Neural progenitor cell (in vitro differentiated cells): ENCODE results near the gene DENND5A. TPM values are rescaled to one million over a fixed set of nuclear protein-coding genes. Genes with fewer than 3 reads are reported as not detected.

Source experiments
- DNase-seq: peaks from one replicate; pipeline ENCODE4 v3.0.0-alpha.2; 2016; ENCODE audit warnings: low spot score
- H2AFZ ChIP-seq: fragments of 200-600 bp; sonication (generic); replicated peaks from 2 replicates; pipeline ENCODE4 v1.6.1; 2016; ENCODE audit warnings: antibody characterized with exemption
- H3F3A ChIP-seq: fragments of 200-600 bp; sonication (generic); 2 replicates; pipeline ENCODE4 v1.6.1; 2016; ENCODE audit warnings: antibody characterized with exemption, low read depth
- H3K27ac ChIP-seq: fragments of 200-600 bp; sonication (generic); 2 replicates; pipeline ENCODE4 v1.5.1; 2016; ENCODE audit warnings: mild to moderate bottlenecking
- H3K27me3 ChIP-seq: fragments of 200-600 bp; sonication (generic); 2 replicates; pipeline ENCODE4 v1.6.1; 2016; ENCODE audit warnings: mild to moderate bottlenecking, moderate library complexity
- H3K36me3 ChIP-seq: fragments of 200-600 bp; sonication (generic); 2 replicates; pipeline ENCODE4 v1.5.1; 2016
- H3K4me1 ChIP-seq: fragments of 200-600 bp; sonication (generic); 2 replicates; pipeline ENCODE4 v1.6.1; 2016; ENCODE audit warnings: mixed run types
- H3K4me2 ChIP-seq: fragments of 200-600 bp; sonication (generic); 2 replicates; pipeline ENCODE4 v1.6.1; 2016
- H3K4me3 ChIP-seq: fragments of 200-600 bp; sonication (generic); 2 replicates; pipeline ENCODE4 v1.5.1; 2016
- H3K79me2 ChIP-seq: fragments of 200-600 bp; sonication (generic); 2 replicates; pipeline ENCODE4 v1.6.1; 2016; ENCODE audit warnings: low read depth
- H3K9ac ChIP-seq: fragments of 200-600 bp; sonication (generic); 2 replicates; pipeline ENCODE4 v1.6.1; 2016
- H3K9me3 ChIP-seq: fragments of 200-600 bp; sonication (generic); 2 replicates; pipeline ENCODE4 v1.5.1; 2016; ENCODE audit warnings: low read depth
- H4K20me1 ChIP-seq: fragments of 200-600 bp; sonication (generic); 2 replicates; pipeline ENCODE4 v1.6.1; 2016; ENCODE audit warnings: low read depth
- H3K27ac Mint-ChIP-seq: 3 replicates; pipeline ENCODE4 v1.8.0; 2021; ENCODE audit warnings: mixed read lengths
- H3K27me3 Mint-ChIP-seq: 2 replicates; pipeline ENCODE4 v1.8.0; 2022; ENCODE audit warnings: low read depth, mild to moderate bottlenecking, inconsistent platforms, moderate library complexity, mixed read lengths; ENCODE audit not compliant: insufficient read depth
- H3K36me3 Mint-ChIP-seq: 3 replicates; pipeline ENCODE4 v1.8.0; 2021; ENCODE audit warnings: mixed read lengths
- H3K4me1 Mint-ChIP-seq: 3 replicates; pipeline ENCODE4 v1.8.0; 2021; ENCODE audit warnings: mixed read lengths
- H3K4me3 Mint-ChIP-seq: 3 replicates; pipeline ENCODE4 v1.8.0; 2021; ENCODE audit warnings: mild to moderate bottlenecking, moderate library complexity, mixed read lengths
- H3K9me3 Mint-ChIP-seq: 3 replicates; pipeline ENCODE4 v1.8.0; 2020; ENCODE audit warnings: mixed read lengths
- CTCF ChIP-seq: fragments of 200-600 bp; sonication (generic); IDR thresholded peaks from 2 replicates; pipeline ENCODE4 v1.5.1; 2017; ENCODE audit warnings: antibody characterized with exemption, mild to moderate bottlenecking
- EZH2 ChIP-seq: fragments of 200-600 bp; sonication (generic); IDR thresholded peaks from 2 replicates; pipeline ENCODE4 v1.6.1; 2017; ENCODE audit warnings: antibody characterized with exemption, mild to moderate bottlenecking, moderate library complexity
- EZH2phosphoT487 ChIP-seq: fragments of 200-600 bp; sonication (generic); IDR thresholded peaks from 2 replicates; pipeline ENCODE4 v1.6.1; 2017; ENCODE audit warnings: antibody characterized with exemption
- total RNA-seq: library from RNA; depleted of rRNA; stranded (reverse); fragments of >200 nt; gene quantifications from 2 replicates; pipeline ENCODE4 v1.2.3, GENCODE V29; 2015; ENCODE audit warnings: low replicate concordance

DENND5A gene
- total RNA-seq = 134 and 142 TPM in 2 replicates

DNA sequence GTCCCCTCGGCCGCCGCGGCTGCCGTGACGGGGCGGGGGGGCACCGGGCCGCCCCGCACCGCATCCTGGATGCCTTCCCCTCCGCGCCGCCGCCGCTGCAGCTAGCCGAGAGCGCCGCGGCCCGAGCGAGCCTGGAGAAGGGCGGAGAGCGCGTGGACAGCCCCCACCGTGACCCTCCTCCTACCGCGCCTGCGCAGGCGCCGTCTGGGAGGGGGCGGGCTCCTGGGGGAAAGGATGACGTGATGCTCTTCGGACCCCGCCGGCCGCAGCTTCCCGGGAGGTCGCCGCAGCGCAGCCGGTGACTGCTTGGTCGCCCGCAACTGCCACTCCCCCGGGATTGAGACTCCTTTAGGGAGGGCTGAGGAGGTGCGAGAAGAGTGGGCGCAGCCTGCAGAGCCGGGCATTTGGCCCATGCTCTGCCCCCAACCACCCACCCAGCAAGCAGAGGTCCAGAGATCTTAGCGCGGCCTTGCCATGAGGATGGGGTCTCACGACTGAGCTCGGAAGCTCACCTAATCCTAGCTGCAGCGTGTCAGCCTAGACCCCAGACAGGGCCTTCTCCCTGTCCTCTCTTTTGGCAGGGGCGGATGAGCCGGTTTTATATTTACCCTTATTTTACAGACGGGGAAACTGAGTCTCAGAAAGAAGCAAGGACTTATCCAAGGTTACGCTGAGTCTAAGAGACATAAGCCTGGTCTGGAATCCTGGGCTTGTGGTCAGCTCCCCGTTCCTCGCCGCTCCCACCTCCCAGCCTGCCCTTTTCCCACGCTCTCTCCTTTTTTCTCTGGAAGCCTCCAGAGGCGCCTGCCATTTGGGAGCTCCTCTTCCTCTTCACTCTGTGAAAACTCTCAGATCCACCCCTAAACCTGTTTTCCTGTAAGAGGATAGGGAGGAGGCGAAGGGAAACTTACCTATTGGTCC lies at the start of gene DENND5A:
TSS of gene DENND5A (minus strand) at position 140 of the 921 bp plus-strand sequence. CDS start 281 bp downstream, outside the sequence.
- H3K9ac ChIP-seq = peak within 1 kb of the TSS; percentile 85
- H3K4me2 ChIP-seq = peak within 1 kb of the TSS; percentile 94
- no peaks in the 10 kb centered on the region for H3K36me3 ChIP-seq
- H3K9me3 Mint-ChIP-seq = no peaks in the 10 kb centered on the region
- H3K36me3 Mint-ChIP-seq = peaks cover 11% of the 10 kb centered on the region
- H2AFZ ChIP-seq = peak within 1 kb of the TSS; percentile 66
- H3K27ac ChIP-seq = peak within 1 kb of the TSS; percentile 80
- H3K4me1 ChIP-seq = no peaks in the 10 kb centered on the region
- H3F3A ChIP-seq = peaks cover 24% of the 10 kb centered on the region
- no peak for TF ChIP-seq EZH2phosphoT487
- no peak for TF ChIP-seq CTCF
- TF ChIP-seq EZH2 = no peak
- H3K4me3 Mint-ChIP-seq = peak within 1 kb of the TSS; percentile 96
- H4K20me1 ChIP-seq = peaks cover 14% of the 10 kb centered on the region
- H3K79me2 ChIP-seq = peaks cover 43% of the 10 kb centered on the region
- H3K27me3 ChIP-seq = no peaks in the 10 kb centered on the region
- peak within 1 kb of the TSS; percentile 82 for H3K27ac Mint-ChIP-seq
- peaks cover 3% of the 10 kb centered on the region for H3K27me3 Mint-ChIP-seq
- peak; percentile 96 for DNase-seq
- H3K9me3 ChIP-seq = no peaks in the 10 kb centered on the region
- peaks cover 35% of the 10 kb centered on the region for H3K4me1 Mint-ChIP-seq
- peak within 1 kb of the TSS; percentile 85 for H3K4me3 ChIP-seq

DNA sequence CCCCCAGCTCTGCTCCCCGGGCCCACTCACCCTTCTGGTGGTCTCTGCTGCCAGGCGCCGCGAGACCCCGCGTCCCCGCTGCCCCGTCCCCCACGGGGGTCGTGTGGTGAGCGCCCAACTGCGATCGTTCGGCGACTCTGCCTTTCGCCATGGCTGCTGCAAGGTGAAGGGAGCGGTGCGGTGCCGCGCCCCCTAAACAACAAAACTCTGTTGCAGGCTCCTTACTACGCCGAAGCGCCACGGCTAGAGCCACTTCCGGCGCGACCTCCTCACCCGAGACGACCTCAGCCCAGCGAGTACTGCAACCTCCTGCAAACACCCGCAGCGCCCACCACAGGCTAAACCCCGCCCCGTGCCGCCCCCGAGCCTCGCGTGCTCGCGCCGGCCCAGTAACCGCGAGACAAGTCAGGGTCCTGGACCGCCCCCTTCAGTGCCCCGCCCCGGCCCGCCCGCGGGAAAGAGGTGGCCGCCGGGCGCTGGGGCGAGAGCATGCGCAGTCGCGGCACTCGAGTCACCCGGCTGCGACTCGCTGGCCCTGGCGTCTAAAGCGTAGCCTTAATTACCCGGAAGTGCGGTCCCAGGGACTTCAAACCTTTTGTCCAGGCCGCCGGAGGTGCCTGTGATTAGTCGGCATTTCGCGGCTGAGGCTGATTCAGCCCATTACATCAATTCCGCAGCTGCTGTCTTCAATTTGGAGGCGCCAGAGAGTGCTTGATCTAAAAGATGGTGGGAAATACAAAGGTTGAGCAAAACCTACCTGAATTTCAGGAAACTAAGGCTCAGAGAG lies 49.3 kb upstream of the DENND5A start, which contains the start of gene TMEM41B:
TSS of gene TMEM41B (minus strand) at position 303 of the 787 bp plus-strand sequence. CDS start at position 151, 152 bp downstream.
- Mint-ChIP-seq H3K4me1 (peaks cover 36% of the 10 kb centered on the region), H3K36me3 (peaks cover 15% of the 10 kb centered on the region), H3K27me3 (peaks cover 14% of the 10 kb centered on the region), H3K27ac (peak within 1 kb of the TSS; percentile 99), H3K4me3 (peak within 1 kb of the TSS; percentile 96), H3K9me3 (peaks cover 3% of the 10 kb centered on the region)
- Histone ChIP-seq H3K36me3 (no peaks in the 10 kb centered on the region), H3K9ac (peak within 1 kb of the TSS; percentile 93), H4K20me1 (peaks cover 10% of the 10 kb centered on the region), H2AFZ (peak within 1 kb of the TSS; percentile 88), H3K4me1 (peaks cover 31% of the 10 kb centered on the region), H3K4me3 (peak within 1 kb of the TSS; percentile 94), H3K4me2 (peak within 1 kb of the TSS; percentile 88), H3K27ac (peak within 1 kb of the TSS; percentile 96), H3F3A (peaks cover 44% of the 10 kb centered on the region), H3K79me2 (peaks cover 48% of the 10 kb centered on the region), H3K9me3 (no peaks in the 10 kb centered on the region), H3K27me3 (no peaks in the 10 kb centered on the region)
- DNase-seq = peak; percentile 99
- TF ChIP-seq CTCF (no peak), EZH2 (no peak), EZH2phosphoT487 (no peak)

DNA sequence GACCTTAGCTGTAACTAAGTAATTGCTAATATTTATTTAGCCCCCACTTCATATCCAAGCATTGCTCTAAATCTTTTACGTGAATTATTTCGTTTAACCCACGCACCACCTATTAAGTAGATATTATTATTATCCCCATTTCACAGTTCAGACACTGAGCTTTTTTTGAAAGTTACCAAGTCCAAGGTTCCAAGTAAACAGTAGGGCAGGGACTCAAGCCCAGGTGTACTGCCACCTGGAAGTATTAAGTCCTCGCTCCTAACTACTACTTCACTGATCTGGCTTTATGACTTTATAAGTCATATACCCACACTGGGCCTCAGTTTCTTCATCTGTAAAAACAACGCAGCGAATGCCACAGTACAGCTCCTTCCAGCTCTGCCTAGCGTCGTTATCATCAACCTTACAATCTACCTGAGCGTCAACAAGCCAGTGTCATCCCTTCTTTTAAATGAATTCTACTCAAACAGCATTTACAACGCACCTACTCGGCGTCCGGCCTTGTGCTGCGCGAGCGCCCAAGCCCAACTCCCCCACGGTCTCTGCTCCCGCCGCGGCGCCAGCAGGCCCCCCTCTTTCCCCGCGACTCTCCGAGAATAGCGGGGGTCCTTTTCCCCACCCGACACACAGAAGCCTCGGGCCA lies 48.6 kb upstream of the DENND5A start:
- Histone ChIP-seq H3K79me2 (peaks cover 55% of the 10 kb centered on the region), H3K27me3 (no peaks in the 10 kb centered on the region), H3K27ac (peak overlapping the region; percentile 94), H2AFZ (peak overlapping the region; percentile 88), H3F3A (peaks cover 37% of the 10 kb centered on the region), H3K36me3 (no peaks in the 10 kb centered on the region), H3K4me1 (peaks cover 24% of the 10 kb centered on the region), H3K4me3 (peak overlapping the region; percentile 94), H3K9ac (peak overlapping the region; percentile 93), H3K9me3 (no peaks in the 10 kb centered on the region), H3K4me2 (peak overlapping the region; percentile 88), H4K20me1 (peaks cover 10% of the 10 kb centered on the region)
- peaks cover 3% of the 10 kb centered on the region for H3K9me3 Mint-ChIP-seq
- TF ChIP-seq EZH2 (no peak), CTCF (no peak), EZH2phosphoT487 (no peak)
- peaks cover 29% of the 10 kb centered on the region for H3K4me1 Mint-ChIP-seq
- peak overlapping the region; percentile 99 for H3K27ac Mint-ChIP-seq
- peak; percentile 63 for DNase-seq
- H3K4me3 Mint-ChIP-seq = peak overlapping the region; percentile 96
- H3K36me3 Mint-ChIP-seq = peaks cover 18% of the 10 kb centered on the region
- peaks cover 14% of the 10 kb centered on the region for H3K27me3 Mint-ChIP-seq
